Fibroblast of lung (primary cell): Measurements from ENCODE around the gene AHCYL2. TPM values are rescaled to one million over a fixed set of nuclear protein-coding genes. Genes with fewer than 3 reads are reported as not detected.

Experiments
- DNase-seq, 2 donors: peaks; one replicate each; pipeline versions ENCODE4 v3.0.0 to v3.0.0-alpha.2; 2010; ENCODE audit warnings: low read depth in 2 of 2
- H2AFZ ChIP-seq: 2 replicates; pipeline ENCODE4 v1.5.1; 2012; ENCODE audit warnings: low read length, control low read depth, inconsistent platforms
- H3K27ac ChIP-seq: 2 replicates; pipeline ENCODE4 v1.5.1; 2011; ENCODE audit warnings: low read length, control low read depth; ENCODE audit not compliant: insufficient read depth
- H3K27me3 ChIP-seq: 2 replicates; pipeline ENCODE4 v1.5.1; 2011; ENCODE audit warnings: mild to moderate bottlenecking, low read length; ENCODE audit not compliant: control insufficient read depth, insufficient read depth
- H3K36me3 ChIP-seq: 2 replicates; pipeline ENCODE4 v1.5.1; 2011; ENCODE audit warnings: low read length; ENCODE audit not compliant: control insufficient read depth, insufficient read depth
- H3K4me1 ChIP-seq: 2 replicates; pipeline ENCODE4 v1.5.1; 2011; ENCODE audit warnings: low read length; ENCODE audit not compliant: control insufficient read depth, insufficient read depth; ENCODE audit errors: extremely low read depth
- H3K4me2 ChIP-seq: 2 replicates; pipeline ENCODE4 v1.5.1; 2011; ENCODE audit warnings: low read length, control low read depth; ENCODE audit not compliant: insufficient read depth; ENCODE audit errors: extremely low read depth
- H3K4me3 ChIP-seq, 4 experiments: fragments of 200-600 bp in 1 of 4; sonication (generic) in 1 of 4; replicated peaks in 1 of 4; 2 replicates each; pipeline ENCODE4 v1.5.1; 2011 to 2016; ENCODE audit warnings: low read length in 4 of 4, low read depth in 3 of 4, mild to moderate bottlenecking in 3 of 4, control low read depth in 2 of 4, inconsistent platforms in 1 of 4, mixed read lengths in 1 of 4; ENCODE audit not compliant: insufficient read depth in 1 of 4; ENCODE audit errors: control extremely low read depth in 1 of 4
- H3K79me2 ChIP-seq: 2 replicates; pipeline ENCODE4 v1.5.1; 2012; ENCODE audit warnings: mild to moderate bottlenecking, low read length, inconsistent platforms; ENCODE audit not compliant: control insufficient read depth, insufficient read depth
- H3K9ac ChIP-seq: 2 replicates; pipeline ENCODE4 v1.5.1; 2011; ENCODE audit warnings: mild to moderate bottlenecking, low read length, control low read depth; ENCODE audit not compliant: insufficient read depth
- H3K9me3 ChIP-seq: 2 replicates; pipeline ENCODE4 v1.5.1; 2012; ENCODE audit warnings: low read depth, low read length; ENCODE audit not compliant: control insufficient read depth, insufficient read depth
- H4K20me1 ChIP-seq: 2 replicates; pipeline ENCODE4 v1.5.1; 2011; ENCODE audit warnings: low read length; ENCODE audit not compliant: control insufficient read depth, insufficient read depth; ENCODE audit errors: extremely low read depth
- CTCF ChIP-seq, 2 donors: IDR thresholded peaks in 1 of 2; conservative IDR thresholded peaks in 1 of 2; 1 replicate in 1 of 2; 2 replicates in 1 of 2; pipeline ENCODE4 v1.5.1; 2011 to 2012; ENCODE audit warnings: low read length in 2 of 2, control low read depth in 1 of 2, inconsistent platforms in 1 of 2, low read depth in 1 of 2, mild to moderate bottlenecking in 1 of 2
- EZH2 ChIP-seq: IDR thresholded peaks from 2 replicates; pipeline ENCODE4 v1.5.1; 2012; ENCODE audit warnings: low read length, control low read depth, mild to moderate bottlenecking; ENCODE audit errors: missing control alignments
- polyA plus RNA-seq, 2 donors: library from polyadenylated mRNA; depleted of rRNA in 1 of 2; stranded (reverse) in 1 of 2; unstranded in 1 of 2; fragments of >200 nt; gene quantifications; 2 replicates each; pipeline ENCODE4 v1.2.1, GENCODE V29; 2011 to 2012; ENCODE audit warnings: missing spikeins in 1 of 2
- total RNA-seq: library from RNA; depleted of rRNA; stranded (reverse); fragments of >200 nt; gene quantifications from 2 replicates; pipeline ENCODE4 v1.2.1, GENCODE V29; 2014

The AHCYL2 gene
- total and polyA plus RNA-seq, 2 donors (not counting 1 experiment from before 2014, with no cell fraction given), result 8.7 to 11.9 TPM

GRCh38 chr7:129228633-129229032 lies 3.8 kb downstream of the AHCYL2 start:
- DNase-seq, result no peak
- TF ChIP-seq EZH2 (no peak), CTCF (conservative IDR thresholded peaks at IDR 0.05 in 1 of 2, IDR thresholded peaks at IDR 0.05 in 1 of 2; ENCODE audit: low read depth in 1 of 2, low read length in 2 of 2) (no peak)
- Histone ChIP-seq H2AFZ (no peak overlapping the region), H3K36me3 (no peaks in the 10 kb centered on the region), H3K9me3 (no peaks in the 10 kb centered on the region), H3K9ac (no peak overlapping the region), H3K4me1 (peaks cover 4% of the 10 kb centered on the region), H4K20me1 (no peaks in the 10 kb centered on the region), H3K27me3 (no peaks in the 10 kb centered on the region), H3K4me3 (no peak overlapping the region), H3K27ac (no peak overlapping the region), H3K4me2 (no peak overlapping the region), H3K79me2 (no peaks in the 10 kb centered on the region)

GRCh38 chr7:129231666-129232065 lies 6.8 kb downstream of the AHCYL2 start:
- Histone ChIP-seq H3K4me2 (no peak overlapping the region), H3K4me3 (no peak overlapping the region), H3K9me3 (no peaks in the 10 kb centered on the region), H3K9ac (no peak overlapping the region), H3K27me3 (no peaks in the 10 kb centered on the region), H3K36me3 (no peaks in the 10 kb centered on the region), H3K27ac (no peak overlapping the region), H3K79me2 (no peaks in the 10 kb centered on the region), H2AFZ (no peak overlapping the region), H3K4me1 (no peaks in the 10 kb centered on the region), H4K20me1 (no peaks in the 10 kb centered on the region)
- no peak for DNase-seq
- TF ChIP-seq EZH2 (no peak), CTCF (conservative IDR thresholded peaks at IDR 0.05 in 1 of 2, IDR thresholded peaks at IDR 0.05 in 1 of 2; ENCODE audit: low read depth in 1 of 2, low read length in 2 of 2) (no peak)

- Histone ChIP-seq H3K27ac (no peak overlapping the region), H2AFZ (no peak overlapping the region), H3K9me3 (no peaks in the 10 kb centered on the region), H3K9ac (no peak overlapping the region), H3K4me1 (no peaks in the 10 kb centered on the region), H3K4me3 (no peak overlapping the region), H3K4me2 (no peak overlapping the region), H4K20me1 (no peaks in the 10 kb centered on the region), H3K27me3 (no peaks in the 10 kb centered on the region), H3K79me2 (no peaks in the 10 kb centered on the region), H3K36me3 (no peaks in the 10 kb centered on the region)
- no peak for DNase-seq
- no peak for TF ChIP-seq CTCF (conservative IDR thresholded peaks at IDR 0.05 in 1 of 2, IDR thresholded peaks at IDR 0.05 in 1 of 2; ENCODE audit: low read depth in 1 of 2, low read length in 2 of 2)
- no peak for TF ChIP-seq EZH2
Measured at GRCh38 chr7:129238546-129238945, 13.7 kb downstream of the AHCYL2 start.
